Epithelial cell of proximal tubule (primary cell): ENCODE results near the gene INPP5J. TPM values are rescaled to one million over a fixed set of nuclear protein-coding genes. Genes with fewer than 3 reads are reported as not detected.
"Not testable (repeated sequence)": the region's sequence is repeated elsewhere in the genome, so short reads cannot be mapped to it uniquely, and the experiment has no call there.

Experiments used
- DNase-seq: peaks from one replicate; pipeline ENCODE4 v3.0.0-alpha.2; 2011; ENCODE audit warnings: low read depth
- H3K4me3 ChIP-seq: 2 replicates; pipeline ENCODE4 v1.5.1; 2011; ENCODE audit warnings: low read depth, mild to moderate bottlenecking, low read length
- CTCF ChIP-seq: conservative IDR thresholded peaks from 2 replicates; pipeline ENCODE4 v1.5.1; 2012; ENCODE audit warnings: low read depth, mild to moderate bottlenecking, low read length
- total RNA-seq: library from RNA; depleted of rRNA; stranded (reverse); fragments of >200 nt; gene quantifications from 2 replicates; pipeline ENCODE4 v1.2.3, GENCODE V29; 2015

INPP5J gene
- total RNA-seq, 1 donor from 2014 or later: 1.2 TPM

GRCh38 chr22:31106001-31106571 is 16.7 kb upstream of the INPP5J start:
- no peak for TF ChIP-seq CTCF
- H3K4me3 ChIP-seq: peak overlapping the region; percentile 71
- no peak for DNase-seq

- no peak for TF ChIP-seq CTCF
- H3K4me3 ChIP-seq: peak overlapping the region; percentile 71
- DNase-seq: no peak
These were observed 16.0 kb upstream of the INPP5J start for GRCh38 chr22:31106731-31107177.

- peak; percentile 64 for DNase-seq
- peak within 1 kb of the TSS; percentile 71 for H3K4me3 ChIP-seq
- TF ChIP-seq CTCF: peak; percentile 96
These were observed 15.4 kb upstream of the INPP5J start, which contains the start of gene SELENOM for GRCh38 chr22:31107178-31107893. TSS of gene SELENOM (minus strand) at chr22:31107568. CDS start at chr22:31107505, 63 bp downstream.

- DNase-seq: no peak
- peak overlapping the region; percentile 55 for H3K4me3 ChIP-seq
- TF ChIP-seq CTCF: no peak
These were observed 14.9 kb upstream of the INPP5J start for GRCh38 chr22:31107894-31108218.

GRCh38 chr22:31112547-31113091 is 10.1 kb upstream of the INPP5J start:
- not testable (repeated sequence) for H3K4me3 ChIP-seq, DNase-seq

- TF ChIP-seq CTCF: no peak
- DNase-seq: no peak
- no peak overlapping the region for H3K4me3 ChIP-seq
These were observed 4.5 kb upstream of the INPP5J start for GRCh38 chr22:31118046-31118820.

- no peak for DNase-seq
- TF ChIP-seq CTCF: no peak
- H3K4me3 ChIP-seq: no peak overlapping the region
These were observed 3.6 kb upstream of the INPP5J start for GRCh38 chr22:31119026-31119717.
